Endothelial cell of umbilical vein (primary cell): ENCODE results near the gene MYO9B. TPM values are rescaled to one million over a fixed set of nuclear protein-coding genes. Genes with fewer than 3 reads are reported as not detected.

Source experiments
- BruUV-seq: library from RNA; stranded (reverse); fragments of 400-500 nt; replicated peaks from 2 replicates; lab custom pipeline; 2021; lab: Mats Ljungman, UMichigan
- CTCF ChIA-PET: fragments of 300-600, 350-600 bp; sonication (Branson Sonifier 250); formaldehyde crosslinking; loops from one replicate; lab custom pipeline; 2021; ENCODE audit warnings: antibody characterized with exemption, inconsistent platforms; lab: Charles Lee
- POLR2A ChIA-PET: fragments of 300-600, 350-600 bp; sonication (Branson Sonifier 250); formaldehyde crosslinking; loops from one replicate; lab custom pipeline; 2021; ENCODE audit warnings: antibody characterized with exemption, inconsistent platforms; lab: Charles Lee
- DNase-seq: peaks from one replicate; pipeline ENCODE4 v3.0.0-alpha.2; 2011; ENCODE audit warnings: low read depth, low spot score
- FAIRE-seq: peaks from 2 replicates; lab custom pipeline; 2011; peaks lifted over from hg19 to GRCh38; lab: Jason Lieb, UNC
- H2AFZ ChIP-seq: 2 replicates; pipeline ENCODE4 v1.6.0; 2012; ENCODE audit warnings: low read depth, low read length, control low read depth, inconsistent platforms
- H3K27ac ChIP-seq: 2 replicates; pipeline ENCODE4 v1.5.1; 2011; ENCODE audit warnings: low read depth, mild to moderate bottlenecking, control low read depth, low read length, moderate library complexity; ENCODE audit not compliant: insufficient read depth
- H3K27me3 ChIP-seq, 2 experiments: 2 replicates each; pipeline versions ENCODE4 v1.6.0 to v1.6.1; 2011; ENCODE audit warnings: low read length in 2 of 2, mixed read lengths in 1 of 2; ENCODE audit not compliant: control insufficient read depth in 2 of 2, insufficient read depth in 2 of 2
- H3K36me3 ChIP-seq, 2 experiments: 2 replicates in 1 of 2; 3 replicates in 1 of 2; pipeline ENCODE4 v1.5.1; 2011; ENCODE audit warnings: low read length in 2 of 2, mild to moderate bottlenecking in 1 of 2, moderate library complexity in 1 of 2; ENCODE audit not compliant: control insufficient read depth in 2 of 2, insufficient read depth in 2 of 2; ENCODE audit errors: extremely low read depth in 1 of 2
- H3K4me1 ChIP-seq: 3 replicates; pipeline ENCODE4 v1.5.1; 2011; ENCODE audit warnings: mild to moderate bottlenecking, low read length; ENCODE audit not compliant: control insufficient read depth, insufficient read depth; ENCODE audit errors: extremely low read depth
- H3K4me2 ChIP-seq: 2 replicates; pipeline ENCODE4 v1.6.1; 2011; ENCODE audit warnings: low read length, control low read depth, mixed read lengths; ENCODE audit not compliant: insufficient read depth
- H3K4me3 ChIP-seq, 3 experiments: fragments of 200-600 bp in 1 of 3; sonication (generic), shearing (Covaris generic) in 1 of 3; replicated peaks in 1 of 3; 2 replicates each; pipeline ENCODE4 v1.5.1; 2011 to 2016; ENCODE audit warnings: control low read depth in 3 of 3, low read length in 3 of 3, mild to moderate bottlenecking in 2 of 3, inconsistent platforms in 1 of 3, low read depth in 1 of 3, moderate library complexity in 1 of 3; ENCODE audit not compliant: insufficient read depth in 1 of 3
- H3K79me2 ChIP-seq: 2 replicates; pipeline ENCODE4 v1.6.0; 2012; ENCODE audit warnings: low read length, inconsistent platforms; ENCODE audit not compliant: control insufficient read depth, insufficient read depth
- H3K9ac ChIP-seq: replicated peaks from 2 replicates; pipeline ENCODE3; 2011; ENCODE audit warnings: low read length, control low read depth; ENCODE audit not compliant: insufficient read depth; ENCODE audit errors: extremely low read depth
- H3K9me1 ChIP-seq: replicated peaks from 3 replicates; pipeline ENCODE4 v1.6.0; 2011; ENCODE audit warnings: mild to moderate bottlenecking, low read length; ENCODE audit not compliant: control insufficient read depth, insufficient read depth; ENCODE audit errors: extremely low read depth
- H3K9me3 ChIP-seq: replicated peaks from 2 replicates; pipeline ENCODE4 v1.5.1; 2012; ENCODE audit warnings: low read length, inconsistent platforms; ENCODE audit not compliant: control insufficient read depth, insufficient read depth
- H4K20me1 ChIP-seq: replicated peaks from 2 replicates; pipeline ENCODE3; 2011; ENCODE audit warnings: mild to moderate bottlenecking, low read length; ENCODE audit not compliant: control insufficient read depth, insufficient read depth; ENCODE audit errors: extremely low read depth
- CTCF ChIP-seq, 2 donors: IDR thresholded peaks; 1 replicate in 1 of 2; 2 replicates in 1 of 2; pipeline ENCODE4 v1.5.1; 2011; ENCODE audit warnings: low read length in 2 of 2, mild to moderate bottlenecking in 2 of 2, moderate library complexity in 2 of 2, control low read depth in 1 of 2, inconsistent platforms in 1 of 2, low read depth in 1 of 2; ENCODE audit not compliant: insufficient read depth in 1 of 2; ENCODE audit errors: extremely low read depth in 1 of 2
- EZH2 ChIP-seq: IDR thresholded peaks from 2 replicates; pipeline ENCODE4 v1.6.1; 2012; ENCODE audit warnings: borderline replicate concordance, low read depth, mild to moderate bottlenecking, moderate library complexity, low read length, inconsistent platforms; ENCODE audit not compliant: severe bottlenecking
- FOS ChIP-seq: IDR thresholded peaks from 2 replicates; pipeline ENCODE4 v1.6.1; 2011; ENCODE audit warnings: mild to moderate bottlenecking, low read length, moderate library complexity, borderline replicate concordance; ENCODE audit not compliant: insufficient read depth
- GATA2 ChIP-seq: IDR thresholded peaks from 2 replicates; pipeline ENCODE4 v1.7.0; 2011; ENCODE audit warnings: low read depth, mild to moderate bottlenecking, moderate library complexity, mixed read lengths, low read length; ENCODE audit not compliant: insufficient read length, insufficient read depth
- JUN ChIP-seq: IDR thresholded peaks from 2 replicates; pipeline ENCODE4 v1.6.1; 2011; ENCODE audit warnings: borderline replicate concordance, low read depth; ENCODE audit not compliant: insufficient read length, insufficient read depth
- MAX ChIP-seq: IDR thresholded peaks from 2 replicates; pipeline ENCODE4 v1.6.1; 2011; ENCODE audit not compliant: insufficient read depth, insufficient read length
- MYC ChIP-seq: IDR thresholded peaks from one replicate; pipeline ENCODE4 v1.6.1; 2011; ENCODE audit warnings: mild to moderate bottlenecking, low read depth, low read length
- POLR2A ChIP-seq: IDR thresholded peaks from 2 replicates; pipeline ENCODE4 v1.6.1; 2012; ENCODE audit warnings: low read depth, mild to moderate bottlenecking, control low read depth, low read length
- POLR2AphosphoS5 ChIP-seq: IDR thresholded peaks from 2 replicates; pipeline ENCODE4 v1.6.1; 2012; ENCODE audit warnings: low read depth, mild to moderate bottlenecking, control low read depth, low read length, moderate library complexity; ENCODE audit not compliant: insufficient read depth
- dilution Hi-C: fragments of 300-500 bp; cut with MboI; formaldehyde crosslinking; loops from one replicate; pipeline ENCODE4 v1.15.0; 2019; ENCODE audit warnings: low sequenced_read_pairs; ENCODE audit not compliant: extremely low pct_ligation_motif_present
- intact Hi-C: fragments of 100-400 bp; cut with micrococcal nuclease; formaldehyde crosslinking; loops from one replicate; pipeline ENCODE4 v1.10.0; 2022
- polyA plus RNA-seq, 4 experiments: library from polyadenylated mRNA; depleted of rRNA in 3 of 4; stranded (reverse) in 3 of 4; unstranded in 1 of 4; fragments of >200 nt; gene quantifications; 2 replicates each; pipeline versions ENCODE4 v1.2.1 to v1.2.3, GENCODE V29; 2011 to 2012; ENCODE audit warnings: missing spikeins in 1 of 4
- total RNA-seq: library from RNA; stranded (reverse); gene quantifications from 2 replicates; pipeline ENCODE4 v1.2.3, GENCODE V29; 2021

MYO9B gene
- total and polyA plus RNA-seq, 2 donors (not counting 3 experiments of a cell fraction or from before 2014, with no cell fraction given), result 64.4 to 119 TPM

GRCh38 chr19:17077447-17078028 lies 2.0 kb downstream of the MYO9B start:
- Histone ChIP-seq H3K9me1 (no peaks in the 10 kb centered on the region), H3K4me2 (peak overlapping the region; percentile 53), H3K4me3 (no peak overlapping the region), H3K9ac (no peak overlapping the region), H3K27ac (no peak overlapping the region), H3K27me3 (no peaks in the 10 kb centered on the region), H4K20me1 (no peaks in the 10 kb centered on the region), H2AFZ (no peak overlapping the region), H3K36me3 (no peaks in the 10 kb centered on the region), H3K9me3 (no peaks in the 10 kb centered on the region), H3K4me1 (peaks cover 44% of the 10 kb centered on the region), H3K79me2 (peaks cover 84% of the 10 kb centered on the region)
- ChIA-PET CTCF (interaction anchor here (2.0 kb wide), 1 partner anchor 31 kb away, joined by 6 read pairs; no protein-coding TSS in a partner anchor), POLR2A (no interaction called here)
- BruUV-seq, result no TSS peak
- FAIRE-seq, result no peak
- DNase-seq, result no peak
- TF ChIP-seq MYC (no peak), POLR2AphosphoS5 (no peak), EZH2 (no peak), JUN (no peak), FOS (no peak), GATA2 (no peak), MAX (no peak), CTCF (IDR thresholded peaks at IDR 0.05; ENCODE audit: extremely low read depth in 1 of 2, insufficient read depth in 1 of 2, low read depth in 1 of 2, low read length in 2 of 2) (no peak), POLR2A (no peak)
- dilution Hi-C loops, result no loop called here
- intact Hi-C loops, result no loop called here
